Neural cell (in vitro differentiated cells): ENCODE data around the gene CHCHD3. TPM values are rescaled to one million over a fixed set of nuclear protein-coding genes. Genes with fewer than 3 reads are reported as not detected.

Experiments
- H2AFZ ChIP-seq: fragments of 200-600, 300-800 bp; sonication (generic), shearing (Covaris generic); 2 replicates; pipeline ENCODE4 v1.6.0; 2014; ENCODE audit warnings: low read depth, mild to moderate bottlenecking, antibody characterized with exemption, low read length, moderate library complexity
- H3F3A ChIP-seq: fragments of 200-600 bp; shearing (Covaris generic); 2 replicates; pipeline ENCODE4 v1.6.1; 2016; ENCODE audit warnings: mild to moderate bottlenecking, moderate library complexity, mixed read lengths, antibody characterized with exemption, low read length; ENCODE audit not compliant: insufficient read depth, poor library complexity, severe bottlenecking
- H3K27ac ChIP-seq: fragments of 200-600, 300-800 bp; sonication (generic), shearing (Covaris generic); 2 replicates; pipeline ENCODE4 v1.5.1; 2014; ENCODE audit warnings: mild to moderate bottlenecking, low read length, moderate library complexity
- H3K27me3 ChIP-seq: fragments of 300-800, 200-600 bp; sonication (generic), shearing (Covaris generic); 2 replicates; pipeline ENCODE4 v1.6.0; 2014; ENCODE audit warnings: mild to moderate bottlenecking, low read depth, low read length, moderate library complexity; ENCODE audit not compliant: insufficient read depth
- H3K36me3 ChIP-seq: fragments of 300-800, 200-600 bp; sonication (generic), shearing (Covaris generic); 2 replicates; pipeline ENCODE4 v1.5.1; 2014; ENCODE audit warnings: mild to moderate bottlenecking, antibody characterized with exemption, low read length, moderate library complexity; ENCODE audit not compliant: insufficient read depth
- H3K4me2 ChIP-seq: fragments of 300-800, 200-600 bp; sonication (generic), shearing (Covaris generic); 2 replicates; pipeline ENCODE4 v1.6.0; 2014; ENCODE audit warnings: mild to moderate bottlenecking, low read length
- H3K4me3 ChIP-seq: fragments of 300-800, 200-600 bp; sonication (generic), shearing (Covaris generic); 2 replicates; pipeline ENCODE4 v1.5.1; 2014; ENCODE audit warnings: mild to moderate bottlenecking, low read length, moderate library complexity
- H3K79me2 ChIP-seq: fragments of 200-600 bp; shearing (Covaris generic); replicated peaks from 2 replicates; pipeline ENCODE4 v1.6.0; 2014; ENCODE audit warnings: mild to moderate bottlenecking, low read length, moderate library complexity; ENCODE audit not compliant: insufficient read depth
- H3K9ac ChIP-seq: fragments of 300-800, 200-600 bp; sonication (generic), shearing (Covaris generic); 2 replicates; pipeline ENCODE4 v1.6.1; 2016; ENCODE audit warnings: mild to moderate bottlenecking, low read length, mixed read lengths
- H3K9me2 ChIP-seq: fragments of 200-600 bp; shearing (Covaris generic); 2 replicates; pipeline ENCODE4 v1.6.1; 2016; ENCODE audit warnings: mild to moderate bottlenecking, low read length, mixed read lengths; ENCODE audit not compliant: insufficient read depth
- H3K9me3 ChIP-seq: fragments of 200-600, 300-800 bp; sonication (generic), shearing (Covaris generic); 2 replicates; pipeline ENCODE4 v1.6.1; 2016; ENCODE audit warnings: mild to moderate bottlenecking, mixed run types, low read length, moderate library complexity, mixed read lengths
- H4K20me1 ChIP-seq: fragments of 200-600 bp; shearing (Covaris generic); 2 replicates; pipeline ENCODE4 v1.6.1; 2016; ENCODE audit warnings: mild to moderate bottlenecking, mixed run types; ENCODE audit not compliant: insufficient read depth
- EP300 ChIP-seq: fragments of 450-650 bp; conservative IDR thresholded peaks from 2 replicates; pipeline ENCODE4 v1.6.1; 2014; ENCODE audit warnings: antibody characterized with exemption, mild to moderate bottlenecking, moderate library complexity; ENCODE audit not compliant: poor library complexity, severe bottlenecking
- EZH2 ChIP-seq: fragments of 200-600, 300-800 bp; shearing (Covaris generic), sonication (generic); IDR thresholded peaks from 2 replicates; pipeline ENCODE4 v1.6.1; 2014; ENCODE audit warnings: antibody characterized with exemption, low read length, borderline replicate concordance, mild to moderate bottlenecking; ENCODE audit not compliant: insufficient read depth, poor library complexity, severe bottlenecking
- MXI1 ChIP-seq: fragments of 450-650 bp; conservative IDR thresholded peaks from 2 replicates; pipeline ENCODE4 v1.6.1; 2014; ENCODE audit warnings: antibody characterized with exemption, mild to moderate bottlenecking; ENCODE audit not compliant: poor library complexity, severe bottlenecking
- POLR2AphosphoS5 ChIP-seq: IDR thresholded peaks from 2 replicates; pipeline ENCODE4 v1.6.1; 2012
- RAD21 ChIP-seq: fragments of 450-650 bp; conservative IDR thresholded peaks from 2 replicates; pipeline ENCODE4 v1.6.1; 2014; ENCODE audit warnings: antibody characterized with exemption, mild to moderate bottlenecking, moderate library complexity
- REST ChIP-seq: IDR thresholded peaks from 2 replicates; pipeline ENCODE4 v1.6.1; 2012; ENCODE audit warnings: borderline replicate concordance
- SMC3 ChIP-seq: fragments of 450-650 bp; conservative IDR thresholded peaks from 2 replicates; pipeline ENCODE4 v1.6.1; 2014; ENCODE audit warnings: antibody characterized with exemption, mild to moderate bottlenecking, moderate library complexity; ENCODE audit not compliant: poor library complexity
- TAF1 ChIP-seq: IDR thresholded peaks from 2 replicates; pipeline ENCODE4 v1.6.1; 2012; ENCODE audit warnings: low read depth
- polyA plus RNA-seq: library from polyadenylated mRNA; depleted of rRNA; stranded (reverse); fragments of >200 nt; gene quantifications from 2 replicates; pipeline ENCODE4 v1.2.3, GENCODE V29; 2014
- TF ChIP-seq, protein P1 (sequence below): fragments of 450-650 bp; IDR thresholded peaks from 2 replicates; pipeline ENCODE4 v1.5.1; 2014; ENCODE audit warnings: antibody characterized with exemption, mild to moderate bottlenecking, moderate library complexity; ENCODE audit not compliant: poor library complexity, severe bottlenecking

CHCHD3 gene
- polyA plus RNA-seq, 1 donor from 2014 or later, result 89.9 TPM

GRCh38 chr7:132881317-132881716 is 200.6 kb downstream of the CHCHD3 start:
- H3K4me2 ChIP-seq, result no peak overlapping the region
- H3K79me2 ChIP-seq, result no peaks in the 10 kb centered on the region
- no peaks in the 10 kb centered on the region for H3K9me2 ChIP-seq
- TF ChIP-seq SMC3 (no peak), EP300 (no peak), RAD21 (no peak), TAF1 (no peak), MXI1 (no peak), POLR2AphosphoS5 (no peak), EZH2 (no peak), REST (no peak)
- TF ChIP-seq, protein P1, sequence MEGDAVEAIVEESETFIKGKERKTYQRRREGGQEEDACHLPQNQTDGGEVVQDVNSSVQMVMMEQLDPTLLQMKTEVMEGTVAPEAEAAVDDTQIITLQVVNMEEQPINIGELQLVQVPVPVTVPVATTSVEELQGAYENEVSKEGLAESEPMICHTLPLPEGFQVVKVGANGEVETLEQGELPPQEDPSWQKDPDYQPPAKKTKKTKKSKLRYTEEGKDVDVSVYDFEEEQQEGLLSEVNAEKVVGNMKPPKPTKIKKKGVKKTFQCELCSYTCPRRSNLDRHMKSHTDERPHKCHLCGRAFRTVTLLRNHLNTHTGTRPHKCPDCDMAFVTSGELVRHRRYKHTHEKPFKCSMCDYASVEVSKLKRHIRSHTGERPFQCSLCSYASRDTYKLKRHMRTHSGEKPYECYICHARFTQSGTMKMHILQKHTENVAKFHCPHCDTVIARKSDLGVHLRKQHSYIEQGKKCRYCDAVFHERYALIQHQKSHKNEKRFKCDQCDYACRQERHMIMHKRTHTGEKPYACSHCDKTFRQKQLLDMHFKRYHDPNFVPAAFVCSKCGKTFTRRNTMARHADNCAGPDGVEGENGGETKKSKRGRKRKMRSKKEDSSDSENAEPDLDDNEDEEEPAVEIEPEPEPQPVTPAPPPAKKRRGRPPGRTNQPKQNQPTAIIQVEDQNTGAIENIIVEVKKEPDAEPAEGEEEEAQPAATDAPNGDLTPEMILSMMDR, result no peak
- H3K36me3 ChIP-seq, result no peaks in the 10 kb centered on the region
- no peaks in the 10 kb centered on the region for H3K27me3 ChIP-seq
- H4K20me1 ChIP-seq, result no peaks in the 10 kb centered on the region
- H3K4me3 ChIP-seq, result no peak overlapping the region
- no peaks in the 10 kb centered on the region for H3K9me3 ChIP-seq
- no peak overlapping the region for H2AFZ ChIP-seq
- no peak overlapping the region for H3K9ac ChIP-seq
- H3F3A ChIP-seq, result no peaks in the 10 kb centered on the region
- H3K27ac ChIP-seq, result no peak overlapping the region

- H3K4me2 ChIP-seq, result no peak overlapping the region
- H4K20me1 ChIP-seq, result no peaks in the 10 kb centered on the region
- no peaks in the 10 kb centered on the region for H3K9me2 ChIP-seq
- no peak overlapping the region for H3K27ac ChIP-seq
- H3K27me3 ChIP-seq, result no peaks in the 10 kb centered on the region
- H2AFZ ChIP-seq, result no peak overlapping the region
- no peak overlapping the region for H3K9ac ChIP-seq
- H3K79me2 ChIP-seq, result no peaks in the 10 kb centered on the region
- no peaks in the 10 kb centered on the region for H3K36me3 ChIP-seq
- H3K9me3 ChIP-seq, result no peaks in the 10 kb centered on the region
- TF ChIP-seq EZH2 (no peak), POLR2AphosphoS5 (no peak), REST (no peak), RAD21 (no peak), MXI1 (no peak), SMC3 (no peak), TAF1 (no peak), EP300 (no peak)
- TF ChIP-seq, protein P1, result no peak
- H3F3A ChIP-seq, result no peaks in the 10 kb centered on the region
- H3K4me3 ChIP-seq, result no peak overlapping the region
These were observed 202.3 kb downstream of the CHCHD3 start for GRCh38 chr7:132879579-132879978.
